GM23248 (cell line): ENCODE results near the gene BCL6.

Source experiments
- EZH2 ChIP-seq: fragments of 200-600 bp; sonication (generic); IDR thresholded peaks from 2 replicates; pipeline ENCODE4 v1.6.1; 2018; ENCODE audit warnings: antibody characterized with exemption, mild to moderate bottlenecking; ENCODE audit not compliant: insufficient read depth, poor library complexity, severe bottlenecking
- EZH2phosphoT487 ChIP-seq: fragments of 200-600 bp; sonication (generic); IDR thresholded peaks from 2 replicates; pipeline ENCODE4 v1.6.1; 2018; ENCODE audit warnings: antibody characterized with exemption, moderate library complexity, mild to moderate bottlenecking, low read depth; ENCODE audit not compliant: insufficient read depth

DNA sequence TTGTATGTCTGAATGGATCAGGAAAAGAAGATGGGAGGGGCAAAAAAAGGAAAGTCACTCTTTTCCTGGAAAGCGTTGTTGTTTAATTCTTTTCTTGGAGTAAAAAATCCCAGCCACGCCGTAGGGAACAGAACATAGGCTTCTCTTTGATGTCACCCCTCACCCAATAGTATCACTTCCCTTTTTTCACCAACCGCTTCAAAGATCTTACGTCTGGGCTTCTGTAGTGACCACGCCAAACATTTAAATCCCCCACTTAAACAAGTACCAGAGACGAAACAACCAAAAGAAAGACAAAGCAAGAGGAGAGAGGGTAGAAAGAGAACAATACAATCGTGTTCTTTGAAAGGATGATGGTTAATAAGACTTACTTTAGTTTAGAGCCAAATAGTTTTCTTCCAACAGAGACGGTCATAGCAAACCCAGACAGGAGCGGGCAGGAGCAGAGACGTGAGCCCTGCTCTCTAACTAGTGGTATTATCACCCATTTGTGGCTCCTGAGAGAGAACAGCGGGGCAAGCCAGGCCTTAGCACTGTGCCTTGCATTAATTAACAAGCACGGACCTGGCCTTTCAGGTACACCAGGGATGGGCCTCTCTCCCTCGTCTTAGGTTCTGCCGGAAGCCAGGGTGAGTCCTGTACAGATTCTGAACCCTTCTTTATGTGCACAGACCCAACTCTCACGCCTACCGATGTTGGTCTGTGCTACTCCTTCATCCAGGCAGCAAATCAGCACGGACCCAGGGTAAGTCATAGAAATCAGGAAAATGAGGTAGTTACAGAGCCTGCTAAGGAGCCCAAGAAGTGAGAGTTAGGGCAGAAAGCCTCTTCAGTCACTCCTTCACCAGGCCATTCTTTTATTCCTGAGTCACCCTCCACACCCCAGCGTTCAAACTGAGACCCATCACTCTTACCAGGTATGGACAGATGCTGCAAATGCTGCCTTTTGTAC, 28.2 kb upstream of the BCL6 start:
- TF ChIP-seq EZH2phosphoT487 (no peak), EZH2 (no peak)
